K562 (cell line): ENCODE measurements around the gene ADNP2. TPM values are rescaled to one million over a fixed set of nuclear protein-coding genes. Genes with fewer than 3 reads are reported as not detected.

Source experiments
- ATF3 ChIP-seq, 2 experiments: fragments of 450-650 bp in 1 of 2; sonication (generic) in 1 of 2; formaldehyde crosslinking in 1 of 2; IDR thresholded peaks in 1 of 2; conservative IDR thresholded peaks in 1 of 2; 2 replicates each; pipeline versions ENCODE4 v1.6.1 to v1.8.1; 2016 to 2023; ENCODE audit warnings: mild to moderate bottlenecking in 2 of 2, moderate library complexity in 2 of 2, inconsistent platforms in 1 of 2, missing genetic modification reagents in 1 of 2
- MTA3 ChIP-seq: fragments of 450-650 bp; formaldehyde crosslinking; IDR thresholded peaks from 2 replicates; pipeline ENCODE4 v1.6.1; 2017; ENCODE audit warnings: mild to moderate bottlenecking, borderline replicate concordance
- POLR3A ChIP-seq: IDR thresholded peaks from 2 replicates; pipeline ENCODE4 v1.6.1; 2011; ENCODE audit warnings: borderline replicate concordance, mild to moderate bottlenecking, moderate library complexity; ENCODE audit not compliant: insufficient read length, insufficient read depth; ENCODE audit errors: extremely low read depth
- ZNF407 ChIP-seq: fragments of 450-650 bp; IDR thresholded peaks from 2 replicates; pipeline ENCODE4 v1.6.1; 2016; ENCODE audit warnings: low read depth
- ZNF512 ChIP-seq: IDR thresholded peaks from 2 replicates; pipeline ENCODE4 v1.6.1; 2016; ENCODE audit warnings: missing genetic modification characterization, missing compliant biosample characterization
- polyA plus RNA-seq, 8 experiments: library from polyadenylated mRNA; depleted of rRNA in 4 of 8; stranded (reverse) in 5 of 8; unstranded in 3 of 8; fragments of >200 nt; fragmentation: Nextera tagmentation in 2 of 8; fragmentation: Illumina TruSeq in 1 of 8; extraction: Ambion mirVana in 2 of 8; extraction: Trizol in 1 of 8; gene quantifications; 2 replicates each; pipeline versions ENCODE4 v1.2.1 to v1.2.3, GENCODE V29; 2011 to 2014; ENCODE audit warnings: inconsistent platforms in 1 of 8, missing spikeins in 1 of 8
- total RNA-seq, 7 experiments: library from RNA; depleted of rRNA in 6 of 7; stranded (reverse); fragments of >200 nt in 6 of 7; fragmentation: Illumina TruSeq in 2 of 7; extraction: Trizol in 2 of 7; gene quantifications; 2 replicates each; pipeline versions ENCODE4 v1.2.1 to v1.2.3, GENCODE V29; 2011 to 2021; ENCODE audit warnings: low replicate concordance in 1 of 7

ADNP2 gene
- total and polyA plus RNA-seq, 9 of the 15 experiments (the other 6 are each of a cell fraction or from before 2014, with no cell fraction given), result 5.8 to 24.3 (median 16.0) TPM

GRCh38 chr18:80065705-80066104 is 43.4 kb upstream of the ADNP2 start (continued):
- TF ChIP-seq ZNF407 (no peak), ATF3 (IDR thresholded peaks at IDR 0.05) (no peak), ATF3 (CRISPR knock-in tag; conservative IDR thresholded peaks at IDR 0.05) (no peak), MTA3 (no peak), POLR3A (no peak), ZNF512 (tag) (no peak)
